Measurements from ENCODE around the gene BATF2. TPM values are rescaled to one million over a fixed set of nuclear protein-coding genes. Genes with fewer than 3 reads are reported as not detected.

The BATF2 gene
- total and polyA plus RNA-seq, 9 of the 15 experiments (the other 6 are each of a cell fraction or from before 2014, with no cell fraction given) = 1.7 to 8.9 (median 6.4) TPM

GRCh38 chr11:65040847-65041622 is 44.3 kb upstream of the BATF2 start, which contains the start of gene SAC3D1 (continued):
- TF ChIP-seq ZBTB43 (CRISPR knock-in tag; IDR thresholded peaks at IDR 0.05) (0 out of 2 replicates have a peak, but pooled peaks have one; percentile 49), ZNF212 (CRISPR knock-in tag; IDR thresholded peaks at IDR 0.05) (no peak), CBFA2T2 (conservative IDR thresholded peaks at IDR 0.05) (no peak), EWSR1 (IDR thresholded peaks at IDR 0.05; ENCODE audit: borderline replicate concordance, low read depth, partially characterized antibody) (no peak), YBX1 (IDR thresholded peaks at IDR 0.05) (no peak), TCF7 (IDR thresholded peaks at IDR 0.05; ENCODE audit: borderline replicate concordance) (no peak), ZFX (CRISPR knock-in tag; IDR thresholded peaks at IDR 0.05) (peak; percentile 82), ZNF57 (CRISPR knock-in tag; IDR thresholded peaks at IDR 0.05) (no peak), JUND (IDR thresholded peaks at IDR 0.05; ENCODE audit: borderline replicate concordance, low read depth, low read length) (no peak; the same call in 1 of the 2 replicates), JUND (tag; IDR thresholded peaks at IDR 0.05; ENCODE audit: borderline replicate concordance, low read depth, low read length) (no peak), TEAD1 (CRISPR knock-in tag; IDR thresholded peaks at IDR 0.05) (0 out of 4 replicates have a peak, but pooled peaks of 1 of the 2 experiments have one; percentile 24), RFX1 (IDR thresholded peaks at IDR 0.05) (no peak), BRD9 (IDR thresholded peaks at IDR 0.05; ENCODE audit: low read depth, partially characterized antibody) (no peak), CBFA2T3 (IDR thresholded peaks at IDR 0.05) (no peak), RBM14 (IDR thresholded peaks at IDR 0.05; ENCODE audit: borderline replicate concordance, insufficient read depth, low read depth, low read length) (no peak), ZNF408 (CRISPR knock-in tag; IDR thresholded peaks at IDR 0.05; ENCODE audit: low read depth) (no peak), SRSF3 (IDR thresholded peaks at IDR 0.05; ENCODE audit: insufficient read depth, low read length) (no peak)
- TF ChIP-seq, protein P1, sequence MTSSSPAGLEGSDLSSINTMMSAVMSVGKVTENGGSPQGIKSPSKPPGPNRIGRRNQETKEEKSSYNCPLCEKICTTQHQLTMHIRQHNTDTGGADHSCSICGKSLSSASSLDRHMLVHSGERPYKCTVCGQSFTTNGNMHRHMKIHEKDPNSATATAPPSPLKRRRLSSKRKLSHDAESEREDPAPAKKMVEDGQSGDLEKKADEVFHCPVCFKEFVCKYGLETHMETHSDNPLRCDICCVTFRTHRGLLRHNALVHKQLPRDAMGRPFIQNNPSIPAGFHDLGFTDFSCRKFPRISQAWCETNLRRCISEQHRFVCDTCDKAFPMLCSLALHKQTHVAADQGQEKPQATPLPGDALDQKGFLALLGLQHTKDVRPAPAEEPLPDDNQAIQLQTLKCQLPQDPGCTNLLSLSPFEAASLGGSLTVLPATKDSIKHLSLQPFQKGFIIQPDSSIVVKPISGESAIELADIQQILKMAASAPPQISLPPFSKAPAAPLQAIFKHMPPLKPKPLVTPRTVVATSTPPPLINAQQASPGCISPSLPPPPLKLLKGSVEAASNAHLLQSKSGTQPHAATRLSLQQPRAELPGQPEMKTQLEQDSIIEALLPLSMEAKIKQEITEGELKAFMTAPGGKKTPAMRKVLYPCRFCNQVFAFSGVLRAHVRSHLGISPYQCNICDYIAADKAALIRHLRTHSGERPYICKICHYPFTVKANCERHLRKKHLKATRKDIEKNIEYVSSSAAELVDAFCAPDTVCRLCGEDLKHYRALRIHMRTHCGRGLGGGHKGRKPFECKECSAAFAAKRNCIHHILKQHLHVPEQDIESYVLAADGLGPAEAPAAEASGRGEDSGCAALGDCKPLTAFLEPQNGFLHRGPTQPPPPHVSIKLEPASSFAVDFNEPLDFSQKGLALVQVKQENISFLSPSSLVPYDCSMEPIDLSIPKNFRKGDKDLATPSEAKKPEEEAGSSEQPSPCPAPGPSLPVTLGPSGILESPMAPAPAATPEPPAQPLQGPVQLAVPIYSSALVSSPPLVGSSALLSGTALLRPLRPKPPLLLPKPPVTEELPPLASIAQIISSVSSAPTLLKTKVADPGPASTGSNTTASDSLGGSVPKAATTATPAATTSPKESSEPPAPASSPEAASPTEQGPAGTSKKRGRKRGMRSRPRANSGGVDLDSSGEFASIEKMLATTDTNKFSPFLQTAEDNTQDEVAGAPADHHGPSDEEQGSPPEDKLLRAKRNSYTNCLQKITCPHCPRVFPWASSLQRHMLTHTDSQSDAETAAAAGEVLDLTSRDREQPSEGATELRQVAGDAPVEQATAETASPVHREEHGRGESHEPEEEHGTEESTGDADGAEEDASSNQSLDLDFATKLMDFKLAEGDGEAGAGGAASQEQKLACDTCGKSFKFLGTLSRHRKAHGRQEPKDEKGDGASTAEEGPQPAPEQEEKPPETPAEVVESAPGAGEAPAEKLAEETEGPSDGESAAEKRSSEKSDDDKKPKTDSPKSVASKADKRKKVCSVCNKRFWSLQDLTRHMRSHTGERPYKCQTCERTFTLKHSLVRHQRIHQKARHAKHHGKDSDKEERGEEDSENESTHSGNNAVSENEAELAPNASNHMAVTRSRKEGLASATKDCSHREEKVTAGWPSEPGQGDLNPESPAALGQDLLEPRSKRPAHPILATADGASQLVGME (CRISPR knock-in tag; IDR thresholded peaks at IDR 0.05) = no peak
- TF ChIP-seq, protein P2, sequence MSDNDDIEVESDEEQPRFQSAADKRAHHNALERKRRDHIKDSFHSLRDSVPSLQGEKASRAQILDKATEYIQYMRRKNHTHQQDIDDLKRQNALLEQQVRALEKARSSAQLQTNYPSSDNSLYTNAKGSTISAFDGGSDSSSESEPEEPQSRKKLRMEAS (CRISPR knock-in tag; IDR thresholded peaks at IDR 0.05) = peak; percentile 93
- TF ChIP-seq, protein P3, sequence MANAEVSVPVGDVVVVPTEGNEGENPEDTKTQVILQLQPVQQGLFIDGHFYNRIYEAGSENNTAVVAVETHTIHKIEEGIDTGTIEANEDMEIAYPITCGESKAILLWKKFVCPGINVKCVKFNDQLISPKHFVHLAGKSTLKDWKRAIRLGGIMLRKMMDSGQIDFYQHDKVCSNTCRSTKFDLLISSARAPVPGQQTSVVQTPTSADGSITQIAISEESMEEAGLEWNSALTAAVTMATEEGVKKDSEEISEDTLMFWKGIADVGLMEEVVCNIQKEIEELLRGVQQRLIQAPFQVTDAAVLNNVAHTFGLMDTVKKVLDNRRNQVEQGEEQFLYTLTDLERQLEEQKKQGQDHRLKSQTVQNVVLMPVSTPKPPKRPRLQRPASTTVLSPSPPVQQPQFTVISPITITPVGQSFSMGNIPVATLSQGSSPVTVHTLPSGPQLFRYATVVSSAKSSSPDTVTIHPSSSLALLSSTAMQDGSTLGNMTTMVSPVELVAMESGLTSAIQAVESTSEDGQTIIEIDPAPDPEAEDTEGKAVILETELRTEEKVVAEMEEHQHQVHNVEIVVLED (CRISPR knock-in tag; IDR thresholded peaks at IDR 0.05) = no peak
